NCI-H510A treated with DMSO at 0.1 percent for 48 hours (cell line): ENCODE data around the gene ZNF724.

ENCODE experiments used
- DNase-seq: peaks from one replicate; lab custom pipeline; 2025; lab: John Stamatoyannopoulos, UW

The ZNF724 gene

GRCh38 chr19:23241419-23241818, 8.8 kb downstream of the ZNF724 start:
- no peak for DNase-seq

DNA sequence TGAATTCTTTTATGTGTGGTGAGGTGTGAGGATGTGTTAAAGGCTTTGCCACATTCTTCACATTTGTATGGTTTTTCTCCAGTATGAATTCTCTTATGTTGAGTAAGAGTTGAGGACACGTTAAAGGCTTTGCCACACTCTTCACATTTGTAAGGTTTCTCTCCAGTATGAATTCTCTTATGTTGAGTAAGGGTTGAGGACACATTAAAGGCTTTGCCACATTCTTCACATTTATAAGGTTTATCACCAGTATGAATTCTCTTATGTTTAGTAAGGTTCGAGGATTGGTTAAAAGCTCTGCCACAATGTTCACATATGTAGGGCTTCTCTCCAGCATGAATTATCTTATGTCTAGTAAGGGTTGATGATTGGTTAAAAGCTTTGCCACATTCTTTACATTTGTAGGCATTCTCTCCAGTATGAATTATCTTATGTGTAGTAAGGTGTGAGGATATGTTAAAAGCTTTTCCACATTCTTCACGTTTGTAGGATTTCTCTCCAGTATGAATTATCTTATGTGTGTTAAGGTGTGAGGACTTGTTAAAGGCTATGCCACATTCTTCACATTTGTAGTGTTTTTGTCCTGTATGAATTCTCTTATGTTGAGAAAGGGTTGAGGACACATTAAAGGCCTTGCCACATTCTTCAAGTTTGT, 27.1 kb downstream of the ZNF724 start:
- DNase-seq = no peak

GRCh38 chr19:23203841-23204344, 46.3 kb downstream of the ZNF724 start:
- no peak for DNase-seq

DNA sequence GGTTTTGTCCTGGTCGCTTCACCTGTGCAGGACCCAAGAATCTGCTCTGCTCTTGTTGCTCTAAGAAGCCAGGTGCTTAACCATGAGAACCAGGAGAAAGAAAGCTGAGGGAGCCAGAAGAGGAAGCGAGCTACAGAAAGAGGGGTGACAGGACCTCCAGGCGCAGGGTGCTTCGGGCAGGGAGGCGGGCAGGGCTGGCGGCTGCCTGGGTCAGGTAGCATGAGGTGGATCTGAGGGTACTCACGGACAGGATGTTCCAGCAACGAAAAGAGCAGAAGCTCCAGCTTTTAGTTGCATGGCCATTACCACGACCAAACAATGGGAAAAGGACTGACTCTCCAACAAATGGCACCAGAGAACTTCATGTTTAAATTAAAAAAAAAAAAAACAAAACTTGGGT, 59.9 kb downstream of the ZNF724 start:
- no peak for DNase-seq

DNA sequence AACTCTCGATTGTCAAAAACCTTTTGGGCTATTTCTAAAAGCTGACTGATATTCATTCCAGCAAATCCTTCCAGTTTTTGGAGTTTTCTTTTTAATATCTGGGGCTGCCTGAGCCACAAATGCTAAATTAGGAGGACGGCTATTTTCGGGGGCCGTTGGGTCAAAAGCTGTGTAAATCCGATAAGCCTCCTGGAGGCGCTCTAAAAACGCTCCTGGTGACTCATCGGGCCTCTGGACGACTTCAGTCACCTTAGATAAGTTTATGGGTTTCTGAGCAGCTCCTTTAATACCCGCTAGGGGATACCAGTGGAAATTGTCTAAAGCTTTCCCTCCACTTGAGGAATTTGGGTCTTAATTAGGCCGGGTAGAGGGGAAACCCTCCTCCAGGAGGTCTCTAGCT, 66.9 kb downstream of the ZNF724 start:
- DNase-seq = no peak
